Loucy (cell line): Measurements from ENCODE around the gene RMDN2.

Experiments
- H2AFZ ChIP-seq: fragments of 200-600 bp; sonication (generic); 2 replicates; pipeline ENCODE4 v1.6.0; 2016; ENCODE audit warnings: antibody characterized with exemption, mild to moderate bottlenecking, low read length, moderate library complexity
- H3F3A ChIP-seq: fragments of 200-600 bp; 2 replicates; pipeline ENCODE4 v1.6.0; 2016; ENCODE audit warnings: antibody characterized with exemption, low read depth, mild to moderate bottlenecking
- H3K27me3 ChIP-seq: fragments of 200-600 bp; sonication (generic); 2 replicates; pipeline ENCODE4 v1.6.1; 2014; ENCODE audit warnings: low read length, mild to moderate bottlenecking; ENCODE audit not compliant: insufficient read depth, poor library complexity, severe bottlenecking
- H3K36me3 ChIP-seq: fragments of 200-600 bp; sonication (generic); 2 replicates; pipeline ENCODE4 v1.6.1; 2016; ENCODE audit warnings: low read length; ENCODE audit not compliant: insufficient read depth
- H3K4me1 ChIP-seq: fragments of 200-600 bp; sonication (generic); 2 replicates; pipeline ENCODE4 v1.5.1; 2014; ENCODE audit warnings: low read length, mild to moderate bottlenecking; ENCODE audit not compliant: insufficient read depth, poor library complexity, severe bottlenecking
- H3K4me2 ChIP-seq: fragments of 200-600 bp; sonication (generic); 2 replicates; pipeline ENCODE4 v1.6.0; 2014; ENCODE audit warnings: antibody characterized with exemption, low read length, low read depth, mild to moderate bottlenecking; ENCODE audit not compliant: poor library complexity, severe bottlenecking
- H3K4me3 ChIP-seq: fragments of 200-600 bp; sonication (generic); 2 replicates; pipeline ENCODE4 v1.5.1; 2014; ENCODE audit warnings: low read length, mild to moderate bottlenecking, mixed read lengths; ENCODE audit not compliant: poor library complexity, severe bottlenecking
- H3K79me2 ChIP-seq: fragments of 200-600 bp; sonication (generic); 2 replicates; pipeline ENCODE4 v1.6.1; 2014; ENCODE audit warnings: low read length; ENCODE audit not compliant: insufficient read depth
- H3K9ac ChIP-seq: fragments of 200-600 bp; sonication (generic); 2 replicates; pipeline ENCODE4 v1.6.0; 2014; ENCODE audit warnings: mild to moderate bottlenecking, low read depth, low read length, moderate library complexity; ENCODE audit not compliant: poor library complexity, severe bottlenecking
- H3K9me2 ChIP-seq: fragments of 200-600 bp; sonication (generic); replicated peaks from 2 replicates; pipeline ENCODE4 v1.6.1; 2016; ENCODE audit warnings: low read depth, low read length, mixed read lengths
- H3K9me3 ChIP-seq: fragments of 200-600 bp; sonication (generic); 2 replicates; pipeline ENCODE4 v1.6.1; 2014; ENCODE audit warnings: mild to moderate bottlenecking, antibody characterized with exemption, low read length, low read depth; ENCODE audit not compliant: insufficient read depth
- H4K20me1 ChIP-seq: fragments of 200-600 bp; sonication (generic); 2 replicates; pipeline ENCODE4 v1.6.0; 2014; ENCODE audit warnings: antibody characterized with exemption, low read length, mild to moderate bottlenecking; ENCODE audit not compliant: insufficient read depth, poor library complexity, severe bottlenecking
- EZH2phosphoT487 ChIP-seq: fragments of 200-600 bp; IDR thresholded peaks from 2 replicates; pipeline ENCODE4 v1.6.1; 2018; ENCODE audit warnings: antibody characterized with exemption, mild to moderate bottlenecking, moderate library complexity, borderline replicate concordance
- TF ChIP-seq, protein P1 (sequence below): fragments of 200-600 bp; sonication (generic); conservative IDR thresholded peaks from 2 replicates; pipeline ENCODE4 v1.5.1; 2014; ENCODE audit warnings: mild to moderate bottlenecking, antibody characterized with exemption, low read length

RMDN2 gene

DNA sequence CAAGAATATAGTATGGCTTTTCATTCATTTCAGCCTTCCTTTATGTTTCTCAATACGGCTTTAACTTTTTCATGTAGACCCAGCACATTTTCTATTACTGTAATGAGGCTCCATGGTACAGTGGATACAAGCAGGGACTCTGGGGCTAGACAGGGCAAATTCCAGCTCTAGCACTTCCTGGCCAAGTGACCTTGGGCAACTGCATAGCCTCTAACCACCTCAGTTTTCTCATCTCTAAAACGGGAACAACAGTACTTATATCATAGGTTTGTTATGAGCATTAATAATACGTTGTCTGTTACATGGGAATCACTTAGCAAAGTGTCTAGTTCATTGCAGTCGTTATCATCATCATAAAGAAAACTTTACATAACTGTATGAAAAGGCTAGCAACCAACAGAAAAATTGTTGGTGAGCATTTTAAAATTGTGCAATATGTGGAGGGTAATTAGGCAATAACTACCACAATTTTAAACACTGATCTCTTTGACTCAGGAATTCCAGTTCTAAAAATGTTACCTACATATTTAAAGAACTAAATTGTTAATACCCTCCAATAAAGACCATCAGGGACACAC, 13.7 kb upstream of the RMDN2 start:
- TF ChIP-seq, protein P1, sequence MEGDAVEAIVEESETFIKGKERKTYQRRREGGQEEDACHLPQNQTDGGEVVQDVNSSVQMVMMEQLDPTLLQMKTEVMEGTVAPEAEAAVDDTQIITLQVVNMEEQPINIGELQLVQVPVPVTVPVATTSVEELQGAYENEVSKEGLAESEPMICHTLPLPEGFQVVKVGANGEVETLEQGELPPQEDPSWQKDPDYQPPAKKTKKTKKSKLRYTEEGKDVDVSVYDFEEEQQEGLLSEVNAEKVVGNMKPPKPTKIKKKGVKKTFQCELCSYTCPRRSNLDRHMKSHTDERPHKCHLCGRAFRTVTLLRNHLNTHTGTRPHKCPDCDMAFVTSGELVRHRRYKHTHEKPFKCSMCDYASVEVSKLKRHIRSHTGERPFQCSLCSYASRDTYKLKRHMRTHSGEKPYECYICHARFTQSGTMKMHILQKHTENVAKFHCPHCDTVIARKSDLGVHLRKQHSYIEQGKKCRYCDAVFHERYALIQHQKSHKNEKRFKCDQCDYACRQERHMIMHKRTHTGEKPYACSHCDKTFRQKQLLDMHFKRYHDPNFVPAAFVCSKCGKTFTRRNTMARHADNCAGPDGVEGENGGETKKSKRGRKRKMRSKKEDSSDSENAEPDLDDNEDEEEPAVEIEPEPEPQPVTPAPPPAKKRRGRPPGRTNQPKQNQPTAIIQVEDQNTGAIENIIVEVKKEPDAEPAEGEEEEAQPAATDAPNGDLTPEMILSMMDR: no peak
- no peak for TF ChIP-seq EZH2phosphoT487
- Histone ChIP-seq H3K4me3 (no peak overlapping the region), H3K27me3 (no peaks in the 10 kb centered on the region), H3K9me2 (no peaks in the 10 kb centered on the region), H2AFZ (no peak overlapping the region), H3K4me2 (no peak overlapping the region), H4K20me1 (no peaks in the 10 kb centered on the region), H3K9me3 (no peaks in the 10 kb centered on the region), H3K4me1 (no peaks in the 10 kb centered on the region), H3K9ac (no peak overlapping the region), H3F3A (no peaks in the 10 kb centered on the region), H3K36me3 (no peaks in the 10 kb centered on the region), H3K79me2 (no peaks in the 10 kb centered on the region)

DNA sequence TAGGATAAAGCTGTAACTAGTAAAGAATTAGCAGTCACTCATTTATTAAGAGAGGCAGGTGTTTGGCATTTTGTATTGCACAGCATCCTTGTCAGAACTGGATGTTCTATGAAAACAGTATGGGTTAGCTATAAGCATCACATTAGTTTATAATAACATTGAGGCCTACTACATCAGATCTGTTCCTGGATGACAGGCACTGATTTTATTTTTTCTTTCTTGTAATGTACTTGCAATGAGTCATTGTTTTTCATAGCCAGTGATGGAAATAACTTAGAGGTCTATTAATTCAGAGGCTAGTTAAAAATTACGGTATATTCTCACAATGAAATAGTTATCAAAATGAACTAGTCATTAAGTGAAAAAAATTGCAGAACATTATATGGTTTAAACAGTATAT, 13.0 kb upstream of the RMDN2 start:
- no peaks in the 10 kb centered on the region for H3K9me3 ChIP-seq
- H3K9me2 ChIP-seq: no peaks in the 10 kb centered on the region
- no peaks in the 10 kb centered on the region for H3F3A ChIP-seq
- H3K36me3 ChIP-seq: no peaks in the 10 kb centered on the region
- H3K27me3 ChIP-seq: no peaks in the 10 kb centered on the region
- H2AFZ ChIP-seq: no peak overlapping the region
- H3K4me1 ChIP-seq: no peaks in the 10 kb centered on the region
- H4K20me1 ChIP-seq: no peaks in the 10 kb centered on the region
- no peak overlapping the region for H3K4me2 ChIP-seq
- H3K9ac ChIP-seq: no peak overlapping the region
- H3K4me3 ChIP-seq: no peak overlapping the region
- TF ChIP-seq, protein P1: no peak
- TF ChIP-seq EZH2phosphoT487: no peak
- no peaks in the 10 kb centered on the region for H3K79me2 ChIP-seq

DNA sequence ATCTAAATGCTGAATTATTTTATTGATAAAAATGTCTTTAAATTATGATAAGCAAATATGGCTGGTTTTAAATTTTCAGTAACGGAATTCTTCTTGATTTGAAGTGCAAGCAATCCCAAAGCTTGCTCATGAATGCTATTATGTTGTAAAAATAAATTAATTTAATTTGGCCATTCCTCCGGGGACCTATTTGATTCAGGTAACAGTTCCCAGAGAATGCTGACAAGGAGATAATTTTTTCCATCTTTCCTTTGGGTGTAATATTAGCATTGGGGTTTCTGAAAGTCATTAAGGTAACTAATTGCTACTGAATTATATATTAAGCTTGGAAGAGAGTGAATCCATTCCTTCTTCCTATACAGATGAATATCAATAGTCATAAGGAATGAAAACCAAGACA, 12.5 kb upstream of the RMDN2 start:
- Histone ChIP-seq H3F3A (no peaks in the 10 kb centered on the region), H4K20me1 (no peaks in the 10 kb centered on the region), H3K79me2 (no peaks in the 10 kb centered on the region), H3K9ac (no peak overlapping the region), H2AFZ (no peak overlapping the region), H3K27me3 (no peaks in the 10 kb centered on the region), H3K4me2 (no peak overlapping the region), H3K4me3 (no peak overlapping the region), H3K36me3 (no peaks in the 10 kb centered on the region), H3K4me1 (no peaks in the 10 kb centered on the region), H3K9me2 (no peaks in the 10 kb centered on the region), H3K9me3 (no peaks in the 10 kb centered on the region)
- TF ChIP-seq, protein P1: no peak
- TF ChIP-seq EZH2phosphoT487: no peak
